T-helper 1 cell treated with Interleukin-12 subunit alpha and Interleukin-12 subunit beta and Interleukin-4 antibody, amounts not matched to agents 30 ng/mL and 1 ng/mL, for 36 hours (primary cell): ENCODE results near the gene ABCC12. TPM values are rescaled to one million over a fixed set of nuclear protein-coding genes. Genes with fewer than 3 reads are reported as not detected.
"Not testable (repeated sequence)": the region's sequence is repeated elsewhere in the genome, so short reads cannot be mapped to it uniquely, and the experiment has no call there.

Source experiments
- intact Hi-C: fragments of 100-400 bp; cut with micrococcal nuclease; formaldehyde crosslinking; loops from one replicate; pipeline ENCODE4 v1.15.1; 2024
- total RNA-seq: library from RNA; stranded (reverse); gene quantifications from 2 replicates; pipeline ENCODE4 v1.2.3, GENCODE V29; 2022

The ABCC12 gene
- total RNA-seq, 1 donor from 2014 or later = not detected

DNA sequence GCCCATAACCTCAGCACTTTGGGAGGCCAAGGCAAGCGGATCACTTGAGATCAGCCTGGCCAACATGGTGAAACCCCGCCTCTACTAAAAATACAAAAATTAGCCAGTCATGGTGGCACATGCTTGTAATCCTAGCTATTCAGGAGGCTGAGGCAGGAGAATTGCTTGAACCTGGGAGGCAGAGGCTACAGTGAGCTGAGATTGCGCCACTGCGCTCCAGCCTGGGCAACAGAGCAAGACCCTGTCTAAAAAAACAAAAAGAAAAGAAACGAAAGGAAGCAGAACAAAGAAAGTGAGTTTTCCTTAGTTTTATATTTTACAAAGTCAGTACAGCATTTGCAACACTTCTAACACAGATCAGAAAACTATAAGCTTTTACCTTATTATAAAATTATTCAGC lies 10.8 kb upstream of the ABCC12 start:
- intact Hi-C loops = not testable (repeated sequence)

DNA sequence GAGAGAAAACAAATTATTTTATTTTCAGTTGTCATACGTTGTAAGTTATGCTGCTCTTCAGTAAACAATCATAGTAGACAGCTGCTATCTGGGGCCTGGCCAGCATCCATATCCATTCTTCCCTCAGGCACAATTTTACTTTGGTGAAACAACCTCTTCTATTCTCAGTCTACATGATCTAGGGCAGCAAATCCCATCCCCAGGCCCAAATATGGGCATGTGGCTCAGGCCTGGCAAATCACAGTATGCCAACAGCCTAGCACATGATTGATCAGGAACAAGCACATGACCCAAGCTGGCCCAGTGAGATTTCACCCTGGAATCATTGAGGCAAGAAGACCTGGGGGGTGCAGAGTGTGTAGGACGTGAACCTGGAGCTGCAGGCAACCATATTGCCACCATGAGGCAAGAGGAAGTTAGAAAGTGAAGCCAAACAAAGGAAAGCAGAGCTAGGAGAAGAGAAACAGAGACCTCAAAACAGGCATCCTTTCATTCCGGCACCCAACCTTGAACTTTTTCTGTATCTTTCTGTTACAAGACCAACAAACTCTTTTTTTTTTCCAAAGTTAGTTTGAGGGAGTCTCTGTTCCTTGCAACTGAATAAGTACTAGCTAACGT lies 10.3 kb upstream of the ABCC12 start:
- intact Hi-C loops = loop anchor here (1.0 to 2.0 kb wide), 7 partner anchors 10 to 1612 kb away; no protein-coding TSS in a partner anchor

DNA sequence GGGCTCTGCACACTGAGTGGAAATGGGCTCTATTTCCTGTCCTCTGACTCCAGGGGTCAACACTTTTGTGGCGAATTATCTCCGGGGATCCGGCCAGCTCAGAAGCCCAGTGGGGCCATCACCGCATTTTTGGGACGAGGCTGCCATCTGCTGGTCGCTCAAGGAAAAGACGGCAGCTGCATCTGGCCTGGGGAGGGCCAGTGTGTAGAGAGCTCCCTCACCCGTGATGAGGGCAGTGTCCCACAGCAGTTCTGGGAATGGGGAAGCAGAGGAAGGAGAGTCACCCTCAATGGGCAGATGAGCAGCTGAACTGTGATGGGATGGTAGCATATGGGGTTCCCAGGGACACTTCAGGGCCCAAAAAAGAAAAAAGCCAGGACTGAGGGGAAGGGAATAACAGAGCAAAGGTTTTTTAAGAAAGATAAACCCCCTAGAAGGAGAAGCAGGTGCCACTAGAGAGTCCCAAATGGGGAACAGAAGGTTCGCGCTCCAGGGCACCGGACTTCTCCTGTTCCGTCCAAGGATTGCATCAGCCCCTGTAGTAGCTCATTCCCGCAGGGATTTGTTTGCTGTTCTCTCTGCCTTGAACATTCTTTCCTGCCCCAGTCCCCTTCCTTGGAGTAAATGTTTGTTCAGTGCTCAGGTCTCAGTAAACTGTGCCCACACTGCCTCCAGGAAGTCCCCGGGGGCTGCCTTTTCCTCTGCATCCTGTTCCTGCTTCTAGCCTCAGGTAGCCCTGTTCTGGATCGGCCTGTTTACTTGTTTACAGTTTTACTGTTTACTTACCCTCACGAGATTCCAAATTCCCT lies 9.3 kb upstream of the ABCC12 start:
- intact Hi-C loops = loop anchor here (1.0 to 2.0 kb wide), 8 partner anchors 9 to 1611 kb away; no protein-coding TSS in a partner anchor

DNA sequence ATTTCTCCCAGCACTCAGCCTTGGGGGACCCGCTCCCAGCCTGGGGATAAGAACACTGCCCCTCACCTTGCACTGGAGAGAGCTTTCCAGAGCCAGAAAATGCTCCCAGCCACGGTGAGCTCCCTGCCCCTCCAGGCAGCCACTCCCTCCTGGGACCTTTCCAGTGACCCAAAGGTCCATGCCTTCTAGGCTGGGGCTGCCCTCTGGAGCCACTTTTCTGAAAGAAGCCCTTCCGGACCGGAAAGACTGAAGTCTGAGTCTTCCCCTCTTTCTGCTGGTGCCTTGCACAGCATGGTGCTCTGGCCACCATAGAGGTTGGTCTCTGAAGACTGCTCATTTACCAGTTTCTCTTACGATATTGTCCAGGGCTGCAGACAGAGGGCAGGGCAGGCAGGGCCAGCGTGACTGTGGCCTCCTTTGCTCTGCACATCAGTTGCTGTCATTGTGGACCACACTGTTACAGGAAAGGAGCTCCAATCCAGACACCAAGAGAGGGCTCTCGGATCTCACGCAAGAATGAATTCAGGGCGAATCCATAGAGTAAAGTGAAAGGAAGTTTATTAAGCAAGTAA lies 7.1 kb upstream of the ABCC12 start:
- intact Hi-C loops = no loop called here

DNA sequence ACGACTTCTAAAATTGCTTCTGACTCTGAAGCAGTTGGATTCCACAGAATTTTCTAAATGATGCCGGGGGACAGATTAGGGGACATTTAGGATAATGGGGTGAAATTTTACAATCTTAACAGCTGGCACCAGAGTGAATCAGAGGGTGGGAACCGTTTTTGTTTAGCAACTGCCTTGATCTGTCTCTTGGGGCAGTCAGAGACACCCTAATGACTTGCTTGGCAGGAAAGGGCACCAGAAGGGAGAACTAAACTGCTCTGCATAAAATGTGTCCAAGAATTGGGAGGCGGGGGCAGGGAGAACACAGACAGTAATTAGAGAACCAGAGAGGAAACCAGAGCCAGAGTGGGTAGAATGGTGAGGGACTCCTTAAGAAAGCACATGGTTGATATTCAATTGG lies 6.1 kb upstream of the ABCC12 start:
- intact Hi-C loops = loop anchor here (1.0 kb wide), 1 partner anchor 1124 kb away; no protein-coding TSS in a partner anchor

DNA sequence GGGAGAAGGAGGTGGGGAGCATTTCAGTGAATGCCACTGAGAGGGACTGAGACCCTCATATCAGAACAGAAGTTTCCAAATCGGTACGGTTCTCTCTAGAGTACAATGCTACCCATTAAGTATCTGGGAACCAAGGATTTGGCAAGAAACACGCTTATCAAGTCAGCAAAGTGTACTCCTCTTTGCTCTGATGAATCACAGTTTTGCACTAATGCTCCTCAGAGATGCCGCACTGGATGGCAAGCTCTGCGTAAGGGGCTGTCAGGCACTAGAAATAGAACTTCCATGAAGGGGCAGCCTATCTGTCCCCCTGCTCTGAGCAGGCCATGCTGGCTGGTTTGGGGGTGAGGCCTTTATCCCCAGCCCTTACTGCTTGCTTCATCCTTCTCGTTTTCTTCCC lies 4.8 kb upstream of the ABCC12 start:
- intact Hi-C loops = no loop called here

DNA sequence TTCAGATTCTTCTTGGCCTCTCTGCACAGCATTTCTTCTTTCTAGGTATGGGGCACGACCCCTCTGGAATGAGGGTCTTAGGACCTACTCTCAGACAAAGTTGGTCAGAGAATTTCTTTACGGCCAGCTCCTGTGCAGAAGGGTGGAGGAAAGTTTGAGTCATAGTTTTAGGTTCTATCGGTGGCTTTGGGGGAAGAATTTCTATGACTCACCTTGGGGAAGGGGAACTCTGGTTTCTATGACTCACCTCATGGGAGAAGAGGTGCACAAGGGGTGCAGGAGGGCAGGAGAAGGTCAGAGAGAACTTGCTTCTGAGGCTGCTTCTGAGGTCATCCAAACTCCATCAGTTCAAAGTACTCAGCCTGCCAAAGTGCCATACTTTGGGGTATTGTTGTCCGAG lies 2.5 kb upstream of the ABCC12 start:
- intact Hi-C loops = loop anchor here (1.0 to 10.0 kb wide), 4 partner anchors 35 to 901 kb away; partner anchors contain the start of gene N4BP1

DNA sequence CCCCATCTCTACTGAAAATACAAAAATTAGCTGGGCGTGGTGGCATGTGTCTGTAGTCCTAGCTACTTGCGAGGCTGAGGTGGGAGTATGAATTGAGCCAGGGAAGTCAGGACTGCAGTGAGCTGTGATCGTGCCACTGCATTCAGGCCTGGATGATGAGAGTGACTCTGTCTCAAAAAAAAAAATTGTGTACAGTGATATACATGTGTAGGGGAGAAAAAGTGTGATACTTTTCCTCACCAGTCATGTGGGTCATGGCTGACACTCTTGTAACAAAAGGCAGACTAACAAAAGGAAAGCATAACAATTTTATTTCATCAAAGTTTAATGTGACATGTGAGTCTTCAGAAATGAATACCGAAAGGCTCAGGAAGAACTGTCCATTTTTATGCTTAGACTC lies 2.0 kb upstream of the ABCC12 start:
- intact Hi-C loops = loop anchor here (1.0 to 10.0 kb wide), 6 partner anchors 34 to 1185 kb away; partner anchors contain the start of genes DNAJA2, ITFG1, N4BP1 and PHKB

DNA sequence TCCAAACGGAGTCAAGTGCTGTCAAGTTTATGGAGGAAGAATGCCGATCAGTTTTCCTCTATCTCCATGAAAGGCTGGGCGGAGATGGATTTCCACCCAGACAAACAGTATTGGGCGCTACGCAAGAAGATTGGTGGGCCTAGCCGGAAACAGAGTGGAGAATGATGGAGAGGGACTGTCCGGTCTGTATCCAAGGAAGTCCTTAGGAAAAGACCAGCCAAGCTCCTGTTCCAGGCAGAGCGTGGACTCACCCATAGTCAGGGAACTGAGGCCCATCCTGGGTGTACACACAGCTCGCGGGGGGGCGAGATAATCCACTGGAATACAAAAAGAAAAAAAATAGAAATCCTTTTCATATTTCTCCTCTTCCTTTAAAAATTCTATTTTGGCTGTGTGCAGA lies 1.5 kb upstream of the ABCC12 start:
- intact Hi-C loops = loop anchor here (2.0 to 10.0 kb wide), 5 partner anchors 103 to 1185 kb away; partner anchors contain the start of genes DNAJA2, ITFG1, N4BP1 and PHKB

DNA sequence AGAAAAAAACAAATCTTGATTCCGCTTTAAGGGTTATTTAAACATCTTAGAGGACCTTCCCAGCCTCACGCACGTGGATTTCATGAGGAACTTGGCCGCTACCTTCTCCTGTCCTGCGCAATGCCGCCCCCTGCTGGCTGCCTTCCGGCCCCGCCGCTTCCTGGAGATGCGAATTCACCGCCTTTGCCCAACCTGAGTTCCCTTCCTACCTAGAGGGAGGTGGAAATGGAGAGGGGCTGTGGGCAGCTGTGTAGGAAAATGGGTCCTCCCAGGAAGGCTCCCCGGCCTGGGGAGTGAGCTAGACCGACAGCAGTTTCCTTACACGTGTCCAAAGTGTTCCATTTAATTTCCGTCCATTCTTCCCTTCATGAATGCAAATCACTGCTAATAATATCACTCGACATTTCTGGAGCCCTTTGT lies 1.0 kb upstream of the ABCC12 start:
- intact Hi-C loops = loop anchor here (1.0 to 10.0 kb wide), 9 partner anchors 9 to 1208 kb away; partner anchors contain the start of genes DNAJA2, ITFG1, N4BP1 and PHKB

DNA sequence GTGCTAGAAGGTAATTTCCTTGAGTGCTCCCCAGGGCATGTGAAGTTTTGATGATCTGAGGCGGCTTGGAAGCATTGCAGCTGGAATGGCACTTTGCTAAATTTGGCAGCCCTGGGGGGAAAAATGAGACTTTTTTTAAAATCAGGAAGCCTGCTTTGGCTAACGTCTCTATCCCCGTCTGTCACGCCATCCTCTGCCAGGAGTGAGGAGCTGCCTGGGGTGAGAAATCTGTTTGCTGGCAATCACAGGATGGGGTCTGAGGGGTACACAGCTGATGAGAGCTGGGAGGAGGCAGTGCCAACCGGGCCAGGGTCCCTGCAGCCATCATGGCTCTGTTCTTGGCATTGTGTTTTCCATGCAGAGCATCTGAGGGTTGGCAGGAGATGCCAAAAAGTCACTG lies 2.0 kb downstream of the ABCC12 start:
- intact Hi-C loops = loop anchor here (10.0 kb wide), 1 partner anchor 99 kb away; no protein-coding TSS in a partner anchor

DNA sequence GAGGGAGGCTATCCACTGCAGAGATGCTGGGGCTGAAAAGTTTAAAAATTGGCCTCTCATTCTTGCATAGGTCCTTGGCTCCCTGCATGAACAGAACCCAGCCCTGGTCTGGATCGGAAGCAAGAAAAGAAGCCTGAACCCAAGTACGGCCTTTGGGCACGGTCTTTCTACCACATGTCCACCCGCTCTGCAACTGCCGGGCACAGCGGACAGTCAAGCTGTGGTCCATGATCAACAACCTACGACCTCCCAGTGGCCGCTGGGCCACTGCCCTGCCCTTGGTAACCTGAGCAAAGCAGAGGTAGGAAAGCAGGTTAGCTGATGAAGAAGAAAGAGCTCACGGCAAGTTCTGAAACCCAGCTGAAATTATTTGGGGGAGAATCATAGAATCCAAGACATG lies 3.6 kb downstream of the ABCC12 start:
- intact Hi-C loops = loop anchor here (10.0 kb wide), 1 partner anchor 97 kb away; no protein-coding TSS in a partner anchor

DNA sequence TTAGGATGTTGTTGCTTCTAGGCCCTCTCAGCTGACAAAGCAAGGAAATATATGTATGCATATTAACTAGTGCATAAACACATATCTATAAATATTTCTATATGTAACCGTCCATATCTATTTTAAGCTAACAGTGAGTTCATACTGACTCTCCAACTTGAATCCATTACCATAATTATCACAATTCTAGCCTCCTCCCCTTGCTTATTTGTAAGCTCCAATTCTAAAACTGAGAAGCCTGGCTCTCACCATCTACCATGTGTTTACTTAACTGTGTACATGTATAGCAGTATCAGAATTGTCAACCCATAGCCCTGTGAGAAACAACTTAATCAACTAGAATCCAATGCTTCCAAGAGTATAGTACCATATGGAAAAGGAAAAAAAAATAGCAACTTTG lies 5.1 kb downstream of the ABCC12 start:
- intact Hi-C loops = loop anchor here (10.0 kb wide), 1 partner anchor 96 kb away; no protein-coding TSS in a partner anchor

DNA sequence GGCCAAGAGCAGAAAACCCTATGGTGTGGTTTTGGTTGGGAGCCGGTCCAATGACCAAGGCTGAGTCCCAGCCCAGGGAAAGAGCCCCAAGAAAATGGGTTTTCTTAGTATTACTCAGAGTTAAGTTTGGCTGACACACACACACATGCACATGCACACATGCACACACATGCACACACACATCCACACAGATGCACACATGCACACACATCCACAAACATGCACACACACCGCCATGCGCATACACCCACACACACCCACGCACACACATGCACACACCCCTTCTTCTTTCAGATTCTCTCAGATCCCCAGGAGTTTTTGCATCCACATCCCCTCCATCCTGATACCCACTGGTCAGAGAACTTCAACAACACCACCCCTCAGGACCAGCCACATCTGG lies 9.1 kb downstream of the ABCC12 start:
- intact Hi-C loops = no loop called here

DNA sequence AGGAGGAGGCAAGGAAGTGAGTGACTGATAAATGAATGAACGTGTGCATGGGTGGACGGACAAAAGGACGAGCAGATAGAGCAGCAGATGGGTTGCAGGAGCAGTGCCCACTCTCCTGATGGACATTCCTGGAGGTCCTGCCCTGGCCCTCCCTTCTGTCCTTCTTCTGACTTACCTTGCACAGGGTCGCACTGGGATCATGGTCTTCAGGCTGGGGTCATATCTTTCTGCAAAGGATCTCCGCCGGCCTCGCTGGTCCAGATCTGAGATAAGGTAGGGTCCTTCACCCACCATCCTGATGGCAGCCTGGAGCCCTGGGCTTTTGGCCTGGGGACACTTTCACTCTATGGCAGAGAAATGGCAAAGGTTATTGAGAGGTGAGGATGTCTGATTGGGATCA lies 9.7 kb downstream of the ABCC12 start:
- intact Hi-C loops = no loop called here

DNA sequence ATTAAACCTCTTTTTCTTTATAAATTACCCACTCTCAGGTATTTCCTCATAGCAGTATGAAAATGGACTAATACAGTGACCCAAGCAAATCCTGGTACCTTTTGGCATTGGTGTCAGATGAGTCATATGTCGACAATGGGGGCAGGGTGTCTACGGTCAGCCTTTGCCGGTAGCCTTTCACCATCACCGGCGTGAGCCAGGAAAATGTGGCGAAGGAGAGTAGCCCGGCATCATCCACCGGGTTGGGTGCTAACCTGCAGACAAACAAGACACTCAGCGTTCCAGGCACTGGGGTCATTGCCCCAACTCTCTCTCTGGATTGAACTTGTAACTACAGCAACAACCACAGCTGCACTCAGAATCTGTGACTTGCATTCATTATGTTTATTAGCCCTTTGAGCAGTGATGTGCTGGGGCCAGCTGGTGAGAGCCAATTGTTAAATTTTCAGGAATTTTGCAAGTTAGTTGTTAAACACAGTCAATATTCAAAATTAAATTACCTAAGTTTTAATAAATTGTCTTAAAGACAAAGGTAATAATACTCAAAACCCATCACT lies 11.9 kb downstream of the ABCC12 start:
- intact Hi-C loops = no loop called here

DNA sequence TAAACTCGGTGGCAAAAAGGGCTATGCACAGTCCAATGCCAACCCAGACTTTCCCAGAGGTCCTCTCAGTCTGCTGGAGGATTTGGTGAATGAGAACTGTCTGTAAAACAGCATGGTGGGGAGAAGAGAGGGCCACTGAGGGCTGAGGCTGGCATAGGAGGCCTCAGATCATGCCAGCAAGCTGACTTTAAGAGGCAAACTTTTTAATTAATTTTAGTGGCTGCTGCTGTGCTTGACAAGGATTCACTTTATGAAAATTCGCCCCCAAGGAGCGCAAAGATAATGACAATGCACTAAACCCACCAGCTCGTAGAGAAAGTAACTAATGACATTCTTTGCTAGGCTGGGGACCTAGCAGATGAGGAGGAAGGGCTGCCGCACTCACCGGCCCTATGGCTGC lies 15.0 kb downstream of the ABCC12 start:
- intact Hi-C loops = no loop called here

DNA sequence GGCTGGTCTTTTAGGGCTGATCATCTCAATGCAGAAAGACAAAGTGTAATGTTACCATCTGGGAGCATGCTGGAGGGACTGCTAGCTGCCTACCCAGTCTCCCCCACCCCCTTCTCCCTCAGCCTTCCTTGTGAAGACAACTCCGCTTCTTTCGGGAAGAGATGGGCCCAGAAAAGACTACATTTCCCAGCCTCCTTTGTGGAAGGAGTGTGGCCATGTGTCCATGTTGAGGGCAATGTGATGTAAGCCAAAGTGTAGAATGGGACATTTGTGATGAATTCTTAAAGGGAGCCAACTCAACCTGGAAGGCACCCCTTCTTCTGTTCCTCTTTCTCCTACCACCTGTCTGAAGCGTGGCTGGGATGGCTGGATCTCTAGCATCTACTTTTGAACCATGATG lies 16.3 kb downstream of the ABCC12 start:
- intact Hi-C loops = no loop called here

DNA sequence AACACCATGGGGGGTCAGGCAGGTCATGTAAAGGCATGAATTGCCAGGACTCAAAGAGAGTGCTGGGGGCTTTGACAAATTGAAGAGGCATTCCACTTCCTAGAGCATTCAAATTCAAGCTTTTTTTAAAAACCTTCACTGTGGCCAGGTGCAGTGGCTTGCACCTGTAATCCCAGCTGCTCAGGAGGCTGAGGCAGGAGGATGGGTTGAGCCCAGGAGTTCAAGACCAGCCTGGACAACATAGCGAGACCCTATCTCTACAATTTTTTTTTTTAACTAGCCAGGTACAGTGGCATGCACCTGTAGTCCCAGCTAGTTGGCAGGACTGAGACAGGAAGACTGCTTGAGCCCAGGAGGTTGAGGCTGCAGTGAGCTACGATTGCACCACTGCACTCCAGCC lies 17.2 kb downstream of the ABCC12 start:
- intact Hi-C loops = no loop called here

DNA sequence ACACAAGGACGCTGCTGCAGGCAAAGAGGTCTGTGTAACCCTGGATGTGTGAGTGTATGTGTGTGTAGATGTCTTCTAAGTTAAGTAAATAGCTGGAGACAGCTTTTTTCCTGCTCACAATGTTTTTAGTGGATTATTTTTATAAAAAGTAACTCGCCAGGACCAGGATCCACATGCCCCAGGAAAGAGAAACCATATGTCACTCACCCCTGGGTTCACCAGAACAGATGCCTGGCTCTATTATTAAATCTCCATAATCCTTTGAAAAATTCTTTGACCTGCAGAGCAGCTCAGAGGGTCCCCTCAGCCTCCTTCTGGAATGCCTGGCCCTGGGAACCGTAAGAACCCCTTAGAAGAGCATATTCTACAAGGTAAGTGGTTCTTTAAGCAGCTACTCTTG lies 18.0 kb downstream of the ABCC12 start:
- intact Hi-C loops = no loop called here

DNA sequence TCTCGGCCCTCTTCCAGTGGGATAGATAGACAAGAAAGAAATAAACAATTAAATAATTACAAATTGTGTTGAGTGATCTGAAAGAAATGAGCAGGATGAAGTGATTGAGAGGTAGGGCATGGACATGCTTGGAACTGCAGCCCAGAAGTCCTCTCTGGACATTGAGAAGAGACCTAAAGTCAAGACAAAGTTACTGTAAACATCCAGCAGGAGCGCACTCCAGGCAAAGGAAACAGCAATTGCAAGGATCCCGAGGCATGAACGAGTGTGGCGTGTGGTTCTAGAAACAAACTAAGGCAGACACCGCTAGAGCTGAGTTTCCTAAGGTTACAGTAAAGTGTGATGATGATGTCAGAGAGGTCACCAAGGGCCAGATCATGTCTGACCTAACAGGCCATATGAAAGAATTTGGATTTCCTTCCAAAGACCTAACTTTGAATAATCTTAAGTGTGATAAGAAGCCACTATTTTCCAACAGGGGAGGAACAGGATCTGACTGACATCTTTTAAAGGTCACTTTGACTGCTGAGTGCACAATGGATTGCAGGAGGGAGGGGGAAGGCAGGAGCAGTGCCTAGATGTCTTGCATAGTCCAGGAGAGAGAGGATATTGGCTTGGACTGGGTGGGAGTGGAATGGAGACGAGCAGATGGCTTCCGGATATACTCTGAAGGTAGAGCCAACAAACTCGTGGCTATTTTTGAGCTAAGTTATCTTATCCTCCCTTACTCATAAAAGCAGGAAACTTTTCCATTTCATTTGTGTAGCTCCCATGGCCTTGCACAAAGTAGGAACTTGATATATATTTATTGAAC lies 19.0 kb downstream of the ABCC12 start:
- intact Hi-C loops = no loop called here
